Head of caudate nucleus (tissue), 42 donors: Measurements from ENCODE around the gene FAM53B.

Experiments
- DNase-seq, 42 donors: peaks; one replicate each; pipeline versions ENCODE4 v3.0.0 to v3.0.0-alpha.2; 2020 to 2021; ENCODE audit warnings: mixed read lengths in 7 of 42
- intact Hi-C: fragments of 100-400 bp; cut with DNase I; formaldehyde crosslinking; loops from one replicate; pipeline ENCODE4 v1.15.0; 2022

Gene FAM53B

DNA sequence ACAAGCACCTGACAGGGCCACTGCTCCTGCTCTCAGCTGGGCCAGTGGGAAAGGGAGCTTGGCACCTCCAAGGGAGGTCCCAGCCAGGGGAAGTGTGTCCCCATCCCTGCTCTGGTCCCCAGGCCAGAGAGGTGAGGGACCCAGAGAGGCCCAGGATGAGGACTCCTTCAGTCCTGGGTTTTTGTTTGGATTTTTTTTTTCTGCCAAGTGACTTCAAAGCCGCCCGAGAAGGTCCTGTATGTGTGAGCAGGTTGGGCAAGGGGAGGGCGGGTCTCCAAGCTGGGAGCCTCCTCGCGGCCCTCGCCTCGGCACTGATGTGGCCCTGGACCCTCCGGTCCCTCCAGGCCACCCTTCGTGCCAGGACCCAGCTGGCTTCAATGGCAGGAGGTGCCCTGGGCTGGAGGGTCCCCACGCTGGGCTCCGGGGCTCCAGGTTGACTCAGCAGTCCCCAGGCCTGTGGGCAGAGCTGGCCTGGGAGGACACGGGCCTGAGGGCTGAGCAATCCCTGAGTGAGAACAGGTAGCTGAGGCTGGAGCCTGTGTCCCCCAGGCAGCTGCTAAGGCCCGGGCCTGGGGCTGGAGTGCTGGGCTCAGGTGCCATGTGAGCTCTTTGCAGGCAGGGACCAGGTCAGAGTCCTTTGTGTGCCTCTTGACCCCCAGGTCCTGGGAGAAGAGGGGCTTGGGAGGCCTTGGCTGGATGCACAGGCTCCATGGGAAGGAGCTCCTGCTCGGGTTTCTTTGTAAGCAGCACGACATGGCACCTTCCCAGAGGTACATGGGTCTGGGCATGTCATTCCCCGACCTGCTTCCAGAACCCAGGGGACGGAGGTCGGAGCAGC is 140.6 kb downstream of the FAM53B start:
- peak in 4 of 42 donors; percentile 1 to 17 (median 8) for DNase-seq

DNA sequence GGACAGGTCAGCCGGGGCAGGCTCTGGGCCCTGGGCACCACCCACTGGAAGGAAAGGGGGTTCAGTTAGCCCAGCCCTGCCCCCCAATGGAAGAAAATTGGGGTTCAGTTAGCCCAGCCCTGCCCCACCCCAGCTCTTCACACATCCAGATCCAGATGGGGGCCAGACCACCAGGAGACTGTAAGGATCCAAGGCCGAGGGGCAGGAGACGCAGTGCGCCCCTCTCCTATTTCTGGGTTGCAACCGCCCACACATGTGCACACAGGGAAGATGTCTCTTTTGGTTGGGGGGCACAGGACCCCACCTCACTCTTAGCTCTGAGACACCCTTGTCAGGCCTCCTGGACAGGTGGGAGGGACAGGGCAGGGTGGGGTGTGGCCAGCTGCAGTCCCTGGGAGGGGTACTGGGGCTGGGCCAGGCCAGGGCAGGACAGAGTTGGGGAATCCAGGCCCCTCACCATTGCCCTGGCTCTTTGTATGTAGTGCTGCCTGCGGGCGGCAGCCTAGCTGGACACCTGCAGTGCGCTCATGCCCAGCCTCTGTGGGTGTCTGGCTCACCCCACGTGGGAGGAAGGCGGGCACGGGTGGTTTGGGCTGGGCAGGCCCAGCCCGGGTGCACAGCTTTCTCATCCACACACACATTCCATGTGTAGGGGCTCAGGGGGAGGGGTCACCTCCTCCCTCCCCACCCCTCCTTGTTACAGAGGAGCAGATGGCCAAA is 141.4 kb downstream of the FAM53B start:
- intact Hi-C loops, result no loop called here
- DNase-seq, result peak in 4 of 42 donors; percentile 1 to 20 (median 12)

More for the DNA sequence above, 140.6 kb downstream of the FAM53B start:
- intact Hi-C loops, result no loop called here

DNA sequence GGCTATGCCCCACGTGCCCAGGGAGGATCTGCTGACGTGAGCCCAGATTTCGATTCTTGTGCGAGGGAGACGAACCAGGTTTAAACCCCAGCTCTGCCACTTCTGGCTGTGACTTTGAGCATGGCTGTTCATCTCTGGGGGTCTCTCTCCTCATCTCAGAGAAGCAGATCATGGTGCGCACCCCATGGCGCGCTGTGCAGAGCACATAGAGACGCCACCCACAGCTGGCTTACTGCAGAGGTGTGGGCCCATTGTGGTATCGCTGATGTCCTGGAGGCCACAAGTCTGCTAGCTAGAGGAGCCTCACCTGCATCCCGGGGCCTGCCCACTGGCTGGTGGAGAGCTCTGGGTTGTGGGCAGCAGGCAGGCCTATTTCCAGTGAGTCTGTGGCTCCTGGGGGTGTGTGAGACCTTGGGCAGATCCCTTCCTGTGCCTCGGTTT is 142.0 kb downstream of the FAM53B start:
- intact Hi-C loops, result no loop called here

DNA sequence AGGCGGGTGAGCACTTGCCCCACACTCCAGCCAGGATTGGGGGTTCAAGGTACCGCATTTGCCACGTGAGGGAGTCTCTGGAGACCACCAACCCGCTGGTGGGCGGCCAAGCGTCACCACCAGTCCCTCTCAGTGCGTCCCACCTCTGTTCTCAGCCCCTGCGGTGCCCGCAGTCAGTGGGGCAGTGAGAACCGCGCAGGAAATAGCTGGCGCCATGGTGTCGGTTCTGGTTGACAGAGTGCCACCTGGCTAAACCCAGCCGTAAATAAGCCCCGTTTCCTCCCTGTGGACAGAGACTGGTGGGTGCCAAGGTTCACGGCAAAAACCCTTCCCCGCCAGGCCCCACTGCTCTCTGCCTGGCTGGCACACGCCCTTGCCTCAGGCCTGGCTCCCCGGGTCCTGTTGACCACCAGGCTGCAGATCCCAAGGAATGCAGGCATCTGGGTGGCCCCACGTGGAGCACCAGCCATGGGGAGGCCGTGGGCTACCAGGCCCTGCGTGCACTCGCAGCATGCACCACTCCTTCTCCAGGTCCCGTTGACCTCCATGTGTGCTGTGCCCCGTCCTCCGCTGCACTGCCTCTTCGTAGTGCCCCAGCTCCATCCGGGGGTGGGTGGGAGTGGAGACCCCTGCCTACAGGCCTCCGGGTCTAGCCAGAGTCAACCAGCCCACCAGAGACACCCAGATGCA is 142.6 kb downstream of the FAM53B start:
- intact Hi-C loops, result no loop called here
- DNase-seq, result peak in 4 of 42 donors; percentile 3 to 29 (median 12)

More for the DNA sequence above, 142.0 kb downstream of the FAM53B start:
- peak in 5 of 42 donors; percentile 1 to 16 (median 3) for DNase-seq

DNA sequence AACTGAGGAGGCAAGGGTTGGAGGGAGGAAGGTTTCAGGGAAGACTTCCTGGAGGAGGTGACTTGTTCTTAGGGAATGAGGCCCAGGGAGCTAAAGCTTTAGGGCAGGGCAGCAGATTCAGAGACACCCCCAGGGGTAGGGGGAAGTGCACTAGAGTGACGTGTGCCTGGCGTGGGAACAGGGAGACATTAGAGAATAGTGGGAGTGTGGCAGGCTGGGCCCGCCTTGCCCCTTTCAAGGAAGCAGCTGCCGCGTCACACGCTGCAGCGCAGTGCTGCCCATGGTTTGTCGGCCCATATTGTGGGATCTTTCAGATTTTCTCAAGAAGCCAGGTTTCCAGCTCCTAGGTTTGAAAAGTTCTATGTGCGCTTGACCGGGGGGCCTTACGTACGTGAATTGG is 143.2 kb downstream of the FAM53B start:
- peak in 5 of 42 donors; percentile 3 to 61 (median 13) for DNase-seq
- intact Hi-C loops, result no loop called here

DNA sequence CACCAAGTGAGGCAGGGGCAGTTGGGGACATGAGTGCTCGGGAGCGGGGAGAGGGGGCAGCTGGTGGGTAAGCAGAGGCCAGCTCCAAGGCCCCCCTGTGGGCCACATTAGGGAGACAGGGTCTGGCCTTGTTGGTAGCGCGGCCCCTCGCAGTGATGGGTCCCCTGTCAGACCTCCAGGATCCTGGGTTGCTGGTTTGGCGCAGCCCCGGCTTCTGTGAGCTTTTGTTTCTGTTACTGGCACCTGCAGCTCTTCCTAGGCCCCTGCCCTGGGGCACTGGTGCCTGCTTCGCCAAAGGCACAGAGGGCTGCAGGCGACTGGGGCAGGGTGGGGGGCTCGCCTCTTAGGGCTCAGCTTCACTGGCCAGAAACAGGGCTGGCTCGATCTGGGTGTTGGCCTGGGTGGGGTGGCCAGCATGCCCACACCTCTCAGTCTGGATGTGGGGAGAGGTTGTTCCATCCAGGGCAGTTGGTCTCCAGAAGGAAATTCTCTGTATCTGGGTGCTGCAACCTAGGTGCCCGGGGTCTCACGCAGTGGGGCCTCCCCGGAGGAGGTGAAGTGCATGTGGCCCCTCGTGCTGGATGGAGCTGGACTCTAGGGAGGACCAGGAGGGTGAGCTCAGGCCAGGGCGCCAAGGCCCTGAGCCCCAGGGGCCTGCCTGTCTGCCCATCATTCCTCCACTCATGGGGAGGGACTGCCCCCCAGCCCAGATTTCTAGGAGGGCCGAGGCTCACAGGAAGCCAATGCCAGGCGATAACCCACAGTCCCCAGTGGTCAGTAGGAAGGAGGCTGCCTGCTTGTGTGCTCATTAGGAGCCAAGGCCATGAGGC is 143.9 kb downstream of the FAM53B start:
- DNase-seq, result peak in 4 of 42 donors; percentile 2 to 12 (median 5)
- intact Hi-C loops, result no loop called here

DNA sequence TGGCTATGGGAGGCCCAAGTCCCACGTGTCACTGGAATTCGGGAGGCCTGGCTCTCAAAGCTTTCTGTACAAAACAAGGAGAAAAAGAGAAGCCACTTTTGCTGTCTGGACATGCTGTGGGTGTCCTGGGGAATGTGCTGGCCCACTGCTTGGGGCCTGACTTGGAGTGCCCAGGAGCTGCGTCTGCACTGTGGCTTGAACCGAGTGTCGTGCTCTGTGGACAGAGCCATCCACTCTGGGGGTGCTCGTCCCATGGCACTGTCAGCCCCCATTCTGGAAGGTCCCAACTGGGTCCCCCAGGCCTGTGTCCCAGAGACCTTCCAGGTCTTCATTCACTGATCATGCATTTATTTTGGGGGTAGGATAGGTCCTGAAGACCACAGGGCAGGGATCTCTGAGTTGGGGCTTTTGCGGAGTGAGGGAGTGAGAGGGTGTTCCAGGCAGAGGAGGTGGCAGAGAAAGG is 144.6 kb downstream of the FAM53B start:
- intact Hi-C loops, result no loop called here
- DNase-seq, result peak in 3 of 42 donors; percentile 0 to 2 (median 2)

DNA sequence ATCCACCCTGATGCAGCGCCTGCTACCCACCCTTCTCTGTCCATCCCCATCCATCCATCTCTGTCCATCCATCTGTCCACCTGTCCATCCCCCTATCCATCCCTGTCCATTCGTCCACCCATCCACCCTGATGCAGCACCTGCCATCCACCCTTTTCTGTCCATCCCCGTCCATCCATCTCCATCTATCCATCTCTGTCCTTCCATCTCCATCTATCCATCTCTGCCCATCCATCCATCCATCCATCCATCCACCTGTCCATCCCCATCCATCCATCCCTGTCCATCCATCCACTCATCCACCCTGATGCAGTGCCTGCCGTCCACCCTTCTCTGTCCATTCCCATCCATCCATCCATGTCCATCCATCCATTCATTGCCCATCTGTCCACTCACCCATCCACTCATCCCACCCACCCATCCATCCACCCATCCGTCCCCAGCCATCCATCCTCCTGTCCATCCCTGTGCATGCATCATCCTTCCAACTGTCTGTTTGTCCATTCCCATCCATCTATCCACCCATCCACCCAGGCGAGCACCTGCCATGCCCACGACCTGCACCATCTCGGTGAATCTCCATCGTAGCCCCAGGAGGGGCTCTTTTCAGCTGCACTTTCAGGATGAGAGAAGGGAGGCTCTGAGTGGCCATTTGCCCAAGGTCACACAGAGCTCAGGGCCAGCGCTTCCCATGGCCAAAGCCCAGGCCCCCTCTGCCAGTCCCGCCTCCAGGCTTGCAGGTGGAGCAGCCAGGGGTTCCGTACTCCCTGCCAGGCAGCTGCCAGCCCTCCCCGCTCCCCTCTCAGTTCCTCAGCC is 145.2 kb downstream of the FAM53B start:
- peak in 1 of 42 donors; percentile 2 for DNase-seq
- intact Hi-C loops, result no loop called here

DNA sequence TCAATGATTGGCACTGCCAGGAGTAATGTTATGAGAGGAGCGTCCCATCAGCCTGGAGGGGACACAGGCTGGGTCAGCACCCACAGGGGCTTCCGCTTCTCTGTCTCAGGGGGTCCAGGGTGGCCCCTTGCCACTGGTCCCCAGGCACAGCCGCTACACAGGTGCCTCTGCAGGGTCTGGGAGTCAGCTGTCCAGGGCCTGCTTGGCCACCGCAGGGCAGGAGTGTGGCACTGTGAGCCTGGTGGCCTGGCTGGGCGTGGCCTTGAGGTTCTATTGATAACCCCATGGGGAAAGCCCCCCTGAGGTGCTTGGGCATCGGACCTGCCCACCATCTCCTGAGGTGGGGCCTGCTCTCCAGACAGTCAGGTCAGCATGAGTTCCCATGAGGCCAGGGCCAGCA is 146.0 kb downstream of the FAM53B start:
- DNase-seq, result peak in 1 of 42 donors; percentile 1
- intact Hi-C loops, result no loop called here

DNA sequence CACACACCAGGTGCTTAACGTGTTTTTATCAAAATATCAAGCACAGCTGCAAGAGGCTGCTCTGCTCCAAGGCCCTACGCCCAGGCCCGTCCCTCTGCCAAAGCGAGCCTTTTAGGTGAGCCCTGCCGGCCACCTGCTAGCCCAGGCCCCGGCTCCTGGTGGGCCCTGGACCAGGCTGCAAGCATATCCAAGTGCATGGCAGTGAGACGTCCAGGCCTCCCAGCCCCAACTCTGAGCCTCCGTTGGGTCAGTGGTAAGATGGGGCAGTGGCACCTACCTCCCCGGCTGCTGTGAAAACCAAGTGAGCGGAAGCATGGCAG is 146.4 kb downstream of the FAM53B start:
- DNase-seq, result peak in 2 of 42 donors; percentile 5 to 15
- intact Hi-C loops, result no loop called here

DNA sequence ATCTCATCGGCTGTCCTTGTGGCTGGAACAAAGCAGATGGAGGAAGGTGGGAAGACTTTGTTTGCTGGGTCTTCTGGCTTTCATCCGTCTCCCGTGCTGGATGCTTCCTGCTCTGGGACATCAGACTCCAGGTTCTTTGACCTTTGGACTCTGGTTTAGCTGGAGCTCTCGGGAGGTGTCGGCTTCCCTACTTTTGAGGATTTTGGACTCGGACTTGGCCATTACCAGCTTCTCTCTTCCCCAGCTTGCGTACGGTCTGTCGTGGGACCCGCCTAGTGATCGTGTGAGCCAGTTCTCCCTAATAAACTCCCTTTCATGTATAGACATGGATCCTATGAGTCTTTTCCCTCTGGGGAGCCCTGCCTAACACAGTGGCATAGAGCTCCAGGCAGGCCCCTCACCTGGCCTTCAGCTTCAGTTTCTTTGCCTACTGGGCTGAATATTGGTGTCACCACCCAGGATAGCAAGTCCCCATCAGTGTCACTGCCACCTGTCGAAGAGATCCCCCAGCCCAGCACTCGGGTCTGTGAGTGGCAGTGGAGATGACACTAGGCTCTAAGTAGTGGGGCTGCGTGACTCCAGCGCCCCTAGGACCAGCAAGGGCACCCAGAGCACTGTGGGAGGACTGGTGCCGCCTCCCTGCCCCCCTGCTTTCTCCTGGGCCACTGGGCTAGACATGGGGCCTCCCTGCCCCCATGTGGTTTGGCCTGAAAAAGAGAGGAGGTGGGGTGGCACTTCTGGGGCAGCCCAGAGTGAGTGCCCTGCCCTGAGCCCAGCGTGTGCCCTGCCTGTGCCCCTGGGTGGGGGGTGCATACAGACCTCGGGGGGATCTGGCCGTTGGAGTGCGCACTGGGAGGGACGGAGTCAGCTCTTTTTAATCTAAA is 147.0 kb downstream of the FAM53B start:
- intact Hi-C loops, result no loop called here
- DNase-seq, result peak in 2 of 42 donors; percentile 4 to 5

DNA sequence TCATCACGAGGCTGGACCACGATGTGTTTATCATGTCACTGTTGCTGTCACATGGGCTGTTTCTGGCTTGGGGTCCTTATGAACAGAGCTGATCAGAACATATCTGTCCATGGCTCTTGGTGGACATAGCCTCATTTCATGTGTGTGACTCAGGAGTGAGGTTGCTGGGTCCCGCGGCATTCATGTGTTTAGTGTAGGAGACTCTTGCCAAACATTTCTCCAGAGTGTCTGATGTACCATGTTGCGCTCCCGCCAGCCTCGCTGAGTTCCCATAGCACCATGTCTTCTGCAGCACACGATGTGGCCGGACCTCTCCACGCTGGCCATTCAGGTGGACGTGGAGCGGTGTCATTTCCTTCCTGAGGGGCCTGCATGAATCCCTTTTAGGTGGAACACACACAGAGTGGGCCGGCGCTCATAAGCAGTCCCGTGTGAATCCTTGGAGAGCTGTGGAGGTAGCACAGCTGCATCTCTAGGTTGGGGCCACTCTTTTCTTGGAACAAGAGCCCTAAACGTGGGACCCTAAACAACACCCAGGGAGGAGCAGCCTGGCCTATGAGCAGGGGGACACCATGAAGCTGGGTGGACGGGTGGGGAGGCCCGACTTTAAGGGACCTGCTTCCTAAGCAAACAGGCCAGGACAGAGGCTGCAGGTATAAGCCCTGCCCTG is 147.9 kb downstream of the FAM53B start:
- peak in 3 of 42 donors; percentile 2 to 4 (median 2) for DNase-seq
- intact Hi-C loops, result no loop called here

DNA sequence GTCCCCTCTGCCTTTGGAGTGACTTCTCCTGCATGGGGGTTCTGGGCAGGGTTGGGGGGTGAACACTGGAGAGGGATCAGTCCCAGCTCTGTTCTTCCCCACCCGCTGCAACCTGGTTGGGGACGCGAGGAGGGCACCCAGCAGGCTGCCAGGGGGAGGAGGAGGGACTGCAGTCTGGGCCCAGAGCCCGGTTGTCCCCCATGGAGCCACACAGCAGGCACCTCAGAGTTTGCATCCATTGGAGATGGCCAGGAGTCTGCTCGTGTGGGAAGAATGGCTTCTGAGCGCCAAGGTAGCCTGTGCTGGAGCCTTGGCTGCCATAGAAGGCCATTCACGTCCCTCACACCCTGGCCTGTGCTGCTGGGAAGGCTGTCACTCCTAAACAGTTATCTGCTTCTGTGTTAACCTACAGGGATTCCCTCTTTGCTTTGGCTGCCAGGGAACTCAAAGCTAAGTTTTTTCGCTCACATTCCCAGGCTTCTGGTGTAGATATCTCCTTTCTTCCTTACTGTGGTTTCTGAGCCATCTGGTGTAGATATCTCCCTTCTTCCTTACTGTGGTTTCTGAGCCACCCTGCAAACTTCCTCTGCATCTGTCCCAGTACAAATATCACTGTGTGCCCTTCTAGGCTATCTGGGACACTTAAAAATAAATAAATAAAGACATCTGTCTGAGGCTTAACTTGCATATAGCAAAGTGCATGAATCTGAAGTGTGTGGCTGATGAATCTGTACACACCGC is 148.9 kb downstream of the FAM53B start:
- intact Hi-C loops, result no loop called here
- DNase-seq, result peak in 4 of 42 donors; percentile 1 to 9 (median 2)

DNA sequence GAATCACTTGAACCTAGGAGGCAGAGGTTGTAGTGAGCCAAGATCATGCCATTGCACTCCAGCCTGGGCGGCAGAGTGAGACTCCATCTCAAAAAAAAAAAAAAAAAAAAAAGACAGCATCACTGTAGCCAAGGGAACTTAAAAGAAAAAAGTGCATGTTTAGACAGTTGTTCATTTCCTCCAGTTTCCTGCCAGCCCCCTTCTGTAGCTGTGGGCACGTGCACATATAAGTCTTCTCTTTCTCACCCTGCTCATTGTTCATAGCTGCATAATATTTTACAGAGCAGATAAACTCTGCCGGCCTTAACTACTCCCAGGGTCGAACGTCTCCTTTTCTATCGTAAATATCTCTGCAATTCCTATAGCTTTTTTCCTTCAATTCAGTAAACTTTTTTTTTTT is 149.9 kb downstream of the FAM53B start:
- intact Hi-C loops, result no loop called here

DNA sequence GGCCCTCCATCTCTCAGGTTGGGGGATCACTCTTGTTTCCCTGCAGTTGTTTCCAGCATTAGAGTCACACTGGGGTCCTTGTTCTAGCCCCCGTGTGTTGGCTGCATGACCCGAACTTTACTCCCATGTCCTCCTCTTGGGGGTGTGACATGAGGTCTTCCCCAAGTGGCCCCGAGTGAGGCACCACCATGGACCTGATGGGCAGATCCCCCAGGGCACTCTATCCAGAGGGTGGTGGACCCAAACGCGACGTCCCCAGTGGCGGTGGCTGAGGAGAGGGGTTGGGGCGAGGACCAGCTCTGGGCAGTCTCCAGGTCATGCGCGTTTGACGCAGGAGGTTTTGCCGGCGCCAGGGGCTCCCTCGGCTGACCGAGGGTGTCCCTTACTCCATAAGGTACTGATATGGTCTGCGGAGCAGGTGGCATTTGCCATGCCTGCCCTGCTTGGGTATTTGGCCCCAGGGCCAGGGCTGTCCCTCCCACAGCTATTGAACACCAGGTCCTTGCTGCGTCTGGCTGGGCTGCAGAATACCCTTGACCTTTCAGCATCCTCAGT is 150.7 kb downstream of the FAM53B start:
- intact Hi-C loops, result no loop called here
- peak in 3 of 42 donors; percentile 0 to 2 (median 2) for DNase-seq

More for the DNA sequence above, 149.9 kb downstream of the FAM53B start:
- no peak for DNase-seq
